ENCODE data around the gene ETV7.

DNA sequence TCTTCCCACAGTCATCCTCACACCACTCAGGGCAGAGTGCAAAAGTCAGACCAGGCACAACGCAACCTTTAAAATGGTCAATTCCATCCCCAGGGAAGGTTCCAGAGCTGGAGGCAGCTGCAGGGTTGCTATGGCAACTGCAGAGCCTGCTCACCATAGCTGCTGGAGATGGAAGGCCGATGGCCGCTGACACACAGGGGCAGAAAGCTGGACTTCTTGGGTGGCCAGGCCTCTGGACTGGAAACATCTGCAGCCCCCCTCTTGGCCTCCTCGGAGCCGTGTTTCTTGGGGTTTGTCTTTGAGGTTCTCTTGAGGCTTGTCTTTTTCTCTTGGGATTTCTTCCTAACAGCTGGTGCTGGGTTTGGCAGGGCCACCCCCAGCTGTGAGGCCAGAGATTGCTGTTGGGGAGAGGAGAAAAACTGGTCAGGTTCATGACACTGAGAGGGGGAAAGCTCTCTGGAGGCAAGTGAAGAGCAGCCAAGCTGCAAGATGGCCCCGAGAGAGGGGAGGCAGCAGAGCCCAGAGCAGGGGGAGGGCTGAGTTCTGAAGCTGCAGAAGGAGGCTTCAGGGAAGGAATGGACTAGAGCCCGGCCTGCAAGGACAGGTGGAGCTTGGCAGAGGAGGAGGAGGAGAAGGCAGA lies 61.0 kb downstream of the ETV7 start:
- no peak for TF ChIP-seq CTCF (IDR thresholded peaks at IDR 0.05)
- TF ChIP-seq, protein P1, sequence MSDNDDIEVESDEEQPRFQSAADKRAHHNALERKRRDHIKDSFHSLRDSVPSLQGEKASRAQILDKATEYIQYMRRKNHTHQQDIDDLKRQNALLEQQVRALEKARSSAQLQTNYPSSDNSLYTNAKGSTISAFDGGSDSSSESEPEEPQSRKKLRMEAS (IDR thresholded peaks at IDR 0.05; ENCODE audit: low read depth), result no peak
- no peak for TF ChIP-seq YY1 (IDR thresholded peaks at IDR 0.05; ENCODE audit: low read depth)
- no peak for TF ChIP-seq JUND (IDR thresholded peaks at IDR 0.05)
- TF ChIP-seq CHD2 (IDR thresholded peaks at IDR 0.05; ENCODE audit: low read length, partially characterized antibody), result no peak
- TF ChIP-seq TEAD4 (IDR thresholded peaks at IDR 0.05; ENCODE audit: borderline replicate concordance, insufficient read depth), result no peak
- no peak for TF ChIP-seq SIN3A (IDR thresholded peaks at IDR 0.05; ENCODE audit: borderline replicate concordance, low read depth, low read length)
- TF ChIP-seq EZH2phosphoT487 (IDR thresholded peaks at IDR 0.05; ENCODE audit: borderline replicate concordance, low read depth), result no peak
- no peak for TF ChIP-seq RAD21 (IDR thresholded peaks at IDR 0.05; ENCODE audit: low read length)
- TF ChIP-seq ELF1 (IDR thresholded peaks at IDR 0.05), result no peak
- TF ChIP-seq IRF3 (IDR thresholded peaks at IDR 0.05; ENCODE audit: low read depth, low read length), result no peak
